Body of pancreas (tissue), 4 donors: ENCODE measurements around the gene ERMAP.

Experiments used
- CTCF ChIP-seq, 7 experiments: fragments of 450-650 bp in 4 of 7; fragments of 200-600 bp in 3 of 7; sonication (generic) in 3 of 7; IDR thresholded peaks; one replicate each; pipeline ENCODE4 v1.5.1; 2016 to 2019; ENCODE audit warnings: antibody characterized with exemption in 7 of 7
- POLR2A ChIP-seq, 3 donors: fragments of 450-650 bp; IDR thresholded peaks; one replicate each; pipeline ENCODE4 v1.6.1; 2016; ENCODE audit warnings: antibody characterized with exemption in 3 of 3, mild to moderate bottlenecking in 2 of 3

DNA sequence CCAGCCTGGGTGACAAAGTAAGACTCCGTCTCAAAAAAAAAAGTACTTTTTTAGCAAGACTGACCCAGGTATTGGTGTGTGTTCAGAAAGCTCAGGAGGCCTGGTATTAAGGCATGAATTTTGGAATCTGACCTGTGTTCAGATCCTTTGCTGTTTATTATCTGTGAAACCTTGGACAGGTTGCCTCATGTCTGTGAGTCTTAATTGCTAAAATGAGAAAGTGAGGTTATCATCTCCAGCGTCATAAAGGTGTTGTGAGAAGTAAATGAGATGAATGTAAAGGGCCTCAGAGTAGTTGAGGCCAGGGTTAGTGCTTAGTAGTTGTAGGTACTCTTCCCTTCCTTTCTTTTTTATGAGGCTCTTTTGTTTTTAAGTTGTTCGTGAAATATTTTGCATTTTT, 47.1 kb upstream of the ERMAP start:
- TF ChIP-seq POLR2A (IDR thresholded peaks at IDR 0.05) (no peak), CTCF (IDR thresholded peaks at IDR 0.05) (no peak)
